OCI-LY3 (cell line): ENCODE results near the gene SRPK3.

Experiments
- CTCF ChIP-seq: fragments of 200-600, 300-600 bp; sonication (generic); IDR thresholded peaks from 2 replicates; pipeline ENCODE4 v1.5.1; 2014; ENCODE audit warnings: antibody characterized with exemption, low read length, low read depth
- EZH2phosphoT487 ChIP-seq: fragments of 200-600 bp; shearing (Covaris generic); IDR thresholded peaks from 2 replicates; pipeline ENCODE4 v1.6.1; 2018; ENCODE audit warnings: antibody characterized with exemption, mixed run types, low read depth

GRCh38 chrX:153800746-153801145 is 19.9 kb downstream of the SRPK3 start:
- no peak for TF ChIP-seq CTCF
- TF ChIP-seq EZH2phosphoT487 = no peak
